Inflammatory macrophage (primary cell): ENCODE results near the gene FBXL5.

ENCODE experiments used
- DNase-seq, 2 donors: peaks; one replicate each; pipeline ENCODE4 v3.0.0-alpha.2; 2020 to 2022

The FBXL5 gene

GRCh38 chr4:15557786-15558550, 97.2 kb downstream of the FBXL5 start:
- DNase-seq = no peak

GRCh38 chr4:15556511-15557092, 98.6 kb downstream of the FBXL5 start:
- DNase-seq = no peak
